ENCODE measurements around the gene DGKQ. TPM values are rescaled to one million over a fixed set of nuclear protein-coding genes. Genes with fewer than 3 reads are reported as not detected.
A peak's percentile ranks its signal among the peaks of the same experiment; 100 is the strongest.

Gene DGKQ
- total RNA-seq (ENCODE audit: unreplicated experiment): 26.2 TPM
- long read RNA-seq, partial matches to known transcripts: 0 of 4 reads
- long read RNA-seq, other reads (novel, unspliced or antisense): 4 of 4 reads

DNA sequence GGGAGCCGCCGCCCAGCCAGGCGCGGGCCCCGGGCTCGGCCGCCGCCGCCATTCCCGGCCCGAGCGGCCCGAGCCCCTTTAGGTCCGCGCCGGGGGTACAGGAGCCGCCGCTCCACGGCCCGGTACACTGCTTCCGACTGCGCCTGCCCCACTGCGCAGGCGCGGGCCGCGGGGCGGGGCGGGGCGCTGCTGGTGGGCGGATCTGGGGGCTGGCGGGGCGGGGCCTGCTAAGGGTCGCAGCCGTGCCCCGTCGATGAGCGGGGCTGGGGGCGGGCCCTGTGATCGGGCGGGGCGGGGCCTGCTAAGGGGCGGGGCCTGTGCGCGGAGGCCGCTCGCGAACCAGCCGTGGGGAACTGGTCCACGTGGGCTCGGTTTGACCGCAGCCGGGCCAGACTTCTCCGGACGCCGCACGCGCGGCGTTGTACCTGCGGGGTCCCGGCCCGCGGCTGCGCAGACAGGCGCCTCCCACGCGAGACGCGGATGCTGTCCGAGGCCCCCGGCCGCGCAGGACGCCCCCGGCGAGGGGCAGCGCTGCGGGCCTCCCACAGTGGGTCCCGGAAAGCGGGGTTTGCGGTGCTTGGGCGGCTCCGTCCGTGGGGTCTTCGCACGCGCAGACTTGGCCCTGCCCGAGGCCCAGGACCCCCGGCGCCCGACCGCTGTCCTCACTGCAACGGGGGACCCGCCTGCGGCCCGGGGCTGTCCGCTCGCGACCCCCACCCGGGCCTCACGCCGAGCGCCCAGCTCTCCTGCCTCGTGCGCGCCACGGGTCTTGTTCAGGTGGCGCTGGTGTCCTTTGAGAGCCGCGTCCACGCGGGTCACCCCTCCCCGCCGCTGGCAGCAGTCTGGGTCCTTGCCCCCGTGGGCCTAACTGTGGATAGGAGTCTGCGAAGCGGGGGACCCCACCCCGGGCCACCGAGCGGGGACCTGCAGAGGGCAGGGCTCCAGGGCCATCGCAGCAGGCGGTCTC, at the start of gene DGKQ:
Gene DGKQ, minus strand, starts transcription at position 139 of the 967 bp plus-strand sequence. Its CDS starts 87 bp downstream, at position 52.
- Mint-ChIP-seq H3K27ac (ENCODE audit: unreplicated experiment) (no peak within 1 kb of the TSS), H3K36me3 (ENCODE audit: unreplicated experiment) (no peaks in the 10 kb centered on the region), H3K4me3 (ENCODE audit: unreplicated experiment) (no peak within 1 kb of the TSS), H3K27me3 (ENCODE audit: unreplicated experiment) (peaks cover 8% of the 10 kb centered on the region), H3K9me3 (ENCODE audit: unreplicated experiment) (peaks cover 7% of the 10 kb centered on the region), H3K4me1 (ENCODE audit: low read depth, unreplicated experiment) (peaks cover 8% of the 10 kb centered on the region)
- peak; percentile 88 for DNase-seq
- TF ChIP-seq CTCF (IDR thresholded peaks at IDR 0.05; ENCODE audit: partially characterized antibody, unreplicated experiment): no peak

DNA sequence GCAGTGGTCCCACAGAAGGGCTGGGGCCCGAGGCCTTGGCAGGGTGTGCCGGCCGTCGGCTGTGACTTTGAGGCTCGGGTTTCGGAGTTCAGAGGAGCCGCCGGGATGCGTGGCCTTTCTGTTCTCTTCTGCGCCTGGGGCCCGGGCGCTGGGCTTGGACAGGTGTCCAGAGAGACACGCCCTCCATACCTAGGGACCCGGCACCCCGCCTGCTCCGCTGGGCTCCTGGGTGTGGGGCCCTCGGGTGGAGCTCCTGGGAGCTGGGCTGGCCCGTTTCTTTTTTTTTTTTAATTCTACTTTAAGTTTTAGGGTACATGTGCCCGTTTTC, 49.3 kb upstream of the DGKQ start:
- H3K4me1 Mint-ChIP-seq (ENCODE audit: low read depth, unreplicated experiment): peaks cover under 1% of the 10 kb centered on the region
- H3K27ac Mint-ChIP-seq (ENCODE audit: unreplicated experiment): no peak overlapping the region
- no peak for TF ChIP-seq CTCF (IDR thresholded peaks at IDR 0.05; ENCODE audit: partially characterized antibody, unreplicated experiment)
- DNase-seq: no peak
- peaks cover 5% of the 10 kb centered on the region for H3K27me3 Mint-ChIP-seq (ENCODE audit: unreplicated experiment)
- H3K36me3 Mint-ChIP-seq (ENCODE audit: unreplicated experiment): no peaks in the 10 kb centered on the region
- H3K4me3 Mint-ChIP-seq (ENCODE audit: unreplicated experiment): no peak overlapping the region
- H3K9me3 Mint-ChIP-seq (ENCODE audit: unreplicated experiment): peaks cover 5% of the 10 kb centered on the region

- no peaks in the 10 kb centered on the region for H3K36me3 Mint-ChIP-seq (ENCODE audit: unreplicated experiment)
- H3K27me3 Mint-ChIP-seq (ENCODE audit: unreplicated experiment): peaks cover 5% of the 10 kb centered on the region
- peaks cover 5% of the 10 kb centered on the region for H3K9me3 Mint-ChIP-seq (ENCODE audit: unreplicated experiment)
- no peak overlapping the region for H3K27ac Mint-ChIP-seq (ENCODE audit: unreplicated experiment)
- H3K4me3 Mint-ChIP-seq (ENCODE audit: unreplicated experiment): no peak overlapping the region
- H3K4me1 Mint-ChIP-seq (ENCODE audit: low read depth, unreplicated experiment): no peaks in the 10 kb centered on the region
- no peak for TF ChIP-seq CTCF (IDR thresholded peaks at IDR 0.05; ENCODE audit: partially characterized antibody, unreplicated experiment)
- DNase-seq: no peak
Observed at GRCh38 chr4:1022051-1022738, 48.8 kb upstream of the DGKQ start.

GRCh38 chr4:1021386-1022050, 48.1 kb upstream of the DGKQ start:
- H3K9me3 Mint-ChIP-seq (ENCODE audit: unreplicated experiment): peaks cover 5% of the 10 kb centered on the region
- no peak for TF ChIP-seq CTCF (IDR thresholded peaks at IDR 0.05; ENCODE audit: partially characterized antibody, unreplicated experiment)
- H3K27ac Mint-ChIP-seq (ENCODE audit: unreplicated experiment): no peak overlapping the region
- no peak for DNase-seq
- no peaks in the 10 kb centered on the region for H3K4me1 Mint-ChIP-seq (ENCODE audit: low read depth, unreplicated experiment)
- peaks cover 2% of the 10 kb centered on the region for H3K27me3 Mint-ChIP-seq (ENCODE audit: unreplicated experiment)
- H3K4me3 Mint-ChIP-seq (ENCODE audit: unreplicated experiment): no peak overlapping the region
- H3K36me3 Mint-ChIP-seq (ENCODE audit: unreplicated experiment): no peaks in the 10 kb centered on the region

Measured in glutamatergic neuron (in vitro differentiated cells).